ENCODE measurements around the gene FUOM. TPM values are rescaled to one million over a fixed set of nuclear protein-coding genes. Genes with fewer than 3 reads are reported as not detected.
"Not testable (repeated sequence)": the region's sequence is repeated elsewhere in the genome, so short reads cannot be mapped to it uniquely, and the experiment has no call there.

Gene FUOM
- total RNA-seq, 1 donor from 2014 or later, result 8.4 TPM

DNA sequence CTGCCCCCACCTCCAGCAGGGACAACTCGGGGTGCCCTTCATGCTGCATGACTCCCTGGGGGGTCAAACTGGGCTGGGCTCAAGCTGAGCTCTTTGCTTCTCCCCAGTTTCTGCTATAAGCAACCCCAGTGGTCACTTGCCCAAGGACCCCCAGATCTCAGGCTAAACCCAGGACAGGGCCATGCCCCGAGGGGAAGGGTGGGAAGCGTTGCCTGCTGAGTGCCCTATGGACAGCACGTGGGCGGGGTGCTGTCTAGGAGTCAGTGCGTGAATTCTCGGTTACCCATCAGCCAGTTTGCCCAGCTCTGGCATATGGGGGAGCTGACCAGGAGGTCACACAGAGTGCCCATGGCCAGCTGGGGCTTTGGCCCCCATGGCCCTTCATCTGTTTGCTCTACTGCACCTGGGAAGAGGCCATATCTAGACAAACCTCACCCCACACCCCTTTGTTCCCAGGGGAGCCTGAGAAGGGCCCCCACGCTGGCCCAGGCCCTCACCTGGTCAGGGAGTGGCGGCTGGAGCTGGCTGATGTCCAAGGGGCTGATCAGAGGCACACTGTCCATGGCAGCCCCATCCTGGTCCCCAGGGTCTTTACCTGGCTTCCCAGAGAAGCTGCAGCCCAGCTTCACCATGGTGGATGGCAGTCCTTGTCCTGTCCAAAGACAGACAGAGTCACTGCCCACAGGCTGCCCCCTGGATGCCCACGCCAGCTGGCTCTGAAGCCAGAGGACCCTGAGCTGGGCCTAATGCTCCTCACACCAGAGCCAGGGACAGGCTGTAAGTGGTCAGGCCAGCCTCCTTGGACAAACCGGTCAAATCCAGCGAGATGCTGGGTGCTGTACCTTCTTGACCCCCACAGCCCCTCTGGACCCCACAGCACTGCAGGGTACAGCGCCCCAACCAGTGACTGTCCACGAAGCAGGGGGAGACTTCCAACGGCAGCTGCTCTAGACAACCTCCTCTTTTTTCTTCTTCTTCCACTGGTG lies 29.2 kb downstream of the FUOM start:
- no peak for DNase-seq

DNA sequence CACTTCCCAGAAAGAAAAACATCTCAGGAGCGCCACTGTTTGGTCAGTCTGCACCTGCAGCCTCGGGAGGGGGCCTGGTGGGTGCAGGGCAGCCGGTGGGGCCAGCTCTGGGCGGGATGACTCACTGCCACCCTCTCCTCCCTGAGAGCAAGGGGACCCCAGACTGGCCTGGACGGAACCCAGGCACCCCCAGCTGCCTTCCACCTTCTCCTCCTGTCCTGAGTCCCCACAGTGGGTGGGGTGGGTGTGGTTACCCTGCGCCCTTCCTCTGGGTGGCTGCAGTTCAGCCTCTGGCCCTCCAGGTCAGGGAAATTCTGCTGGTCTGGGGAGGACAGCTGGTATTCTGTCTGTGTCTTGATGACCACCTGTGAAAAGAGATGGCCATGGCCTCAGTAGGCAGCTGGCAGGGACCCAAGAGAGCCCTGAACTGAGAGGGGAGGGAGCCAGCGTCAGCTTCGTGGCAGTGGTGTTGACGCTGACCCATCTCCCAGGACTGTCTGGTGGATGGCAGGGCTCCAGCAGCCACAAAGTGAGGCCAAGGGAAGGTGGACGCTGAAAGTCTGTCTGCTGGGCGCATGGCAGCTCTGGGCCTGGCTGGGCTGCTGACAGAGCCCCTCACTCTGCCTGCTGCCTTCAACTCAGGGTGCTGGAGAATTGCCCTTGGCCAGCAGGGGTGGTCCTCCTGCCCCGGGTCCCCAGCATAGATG lies 30.0 kb downstream of the FUOM start:
- no peak for DNase-seq

DNA sequence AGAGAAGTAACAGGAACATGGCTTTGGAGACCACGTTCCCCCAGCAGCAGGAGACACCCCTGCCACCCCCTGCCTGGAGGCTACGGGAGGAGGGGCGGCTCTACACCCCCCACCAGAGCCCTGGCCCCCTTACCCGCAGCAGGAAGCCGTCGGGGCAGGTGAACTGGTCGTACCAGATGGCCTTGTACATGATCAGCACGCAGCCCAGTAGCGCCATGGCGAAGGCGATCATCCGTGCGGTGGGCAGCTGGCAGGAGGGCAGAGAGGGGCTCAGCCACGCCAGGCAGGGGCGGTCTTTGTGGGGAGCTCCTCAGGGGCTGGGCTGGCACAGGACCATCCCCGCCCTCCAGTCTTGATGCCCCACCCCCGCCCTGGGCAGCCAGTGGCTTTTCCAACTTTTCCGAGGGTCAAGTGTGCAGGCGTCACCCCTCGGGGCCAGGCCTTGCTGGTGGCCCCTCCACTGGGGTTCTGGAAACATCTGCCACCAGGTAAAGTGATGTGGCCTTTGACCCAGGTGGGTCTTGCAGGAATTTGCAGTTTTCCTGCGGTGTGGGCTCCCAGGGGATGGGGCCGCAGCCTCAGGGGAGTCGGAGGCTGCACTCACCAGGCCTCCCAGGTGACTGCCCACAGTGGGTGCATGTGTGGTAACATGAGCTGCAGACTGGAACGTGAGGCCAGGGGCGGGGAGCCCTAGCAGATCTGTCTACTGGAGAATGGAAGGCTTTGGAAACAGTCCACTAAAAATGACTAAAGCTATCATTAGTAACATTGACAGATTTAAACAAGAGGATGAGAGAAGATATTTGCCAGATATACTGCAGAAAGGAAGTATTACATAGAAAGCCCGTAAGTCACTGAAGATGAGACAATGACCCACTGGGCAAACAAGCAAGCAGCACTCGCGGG lies 30.8 kb downstream of the FUOM start:
- no peak for DNase-seq

DNA sequence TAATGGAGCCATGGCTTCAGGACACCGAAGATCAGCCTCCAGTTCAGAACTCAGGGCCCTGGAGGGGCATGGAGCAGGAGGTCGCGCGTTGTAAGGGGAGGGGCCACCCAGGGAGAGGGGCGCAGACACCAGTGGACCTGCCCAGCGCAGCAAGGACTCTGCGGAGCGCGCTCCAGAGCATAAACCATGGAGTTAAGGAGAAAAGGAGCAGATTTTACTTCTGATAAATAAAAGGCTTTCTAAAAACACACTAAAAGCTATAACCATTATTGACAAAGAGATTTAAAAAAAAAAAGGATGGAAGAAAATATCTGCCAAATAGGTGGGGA lies 31.6 kb downstream of the FUOM start:
- no peak for DNase-seq

DNA sequence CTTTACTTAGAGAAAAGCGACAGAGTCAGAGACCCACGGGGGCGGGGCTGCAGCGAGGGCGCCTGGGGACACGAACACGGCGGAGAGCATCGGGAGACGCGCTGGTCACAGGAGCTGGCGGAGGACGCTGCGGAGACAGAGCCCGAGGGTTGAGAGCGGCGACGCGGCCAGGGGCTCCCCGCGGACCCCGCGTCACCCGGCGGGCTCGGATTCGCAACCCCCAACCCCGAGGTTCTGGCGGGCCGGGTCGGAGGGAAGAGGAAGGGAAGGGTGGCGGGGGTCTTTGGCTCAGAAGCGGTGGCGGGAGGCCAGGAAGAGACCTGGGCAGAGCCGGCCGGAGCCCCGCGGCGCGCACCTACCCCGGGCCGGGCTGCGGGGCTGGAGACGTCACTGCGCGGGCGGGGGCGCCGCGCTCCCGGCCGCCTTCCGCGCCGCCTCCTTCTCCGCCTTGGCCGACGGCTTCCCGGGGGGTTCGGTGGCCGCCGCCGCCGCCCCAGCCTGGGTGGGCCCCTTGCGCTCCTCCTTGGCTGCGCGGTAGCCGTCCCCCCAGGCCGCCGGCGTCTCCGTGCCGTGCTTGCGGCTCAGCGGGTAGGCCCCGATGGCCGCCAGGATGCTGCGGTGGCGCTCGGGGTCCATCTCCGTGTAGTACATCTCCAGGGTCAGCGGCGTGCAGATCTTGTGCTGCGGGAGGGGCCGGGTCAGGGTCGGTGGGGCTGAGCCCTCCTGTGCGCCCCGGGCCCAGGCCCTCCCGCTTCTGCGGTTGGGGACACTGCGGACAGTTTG lies 32.2 kb downstream of the FUOM start:
- DNase-seq, result no peak

DNA sequence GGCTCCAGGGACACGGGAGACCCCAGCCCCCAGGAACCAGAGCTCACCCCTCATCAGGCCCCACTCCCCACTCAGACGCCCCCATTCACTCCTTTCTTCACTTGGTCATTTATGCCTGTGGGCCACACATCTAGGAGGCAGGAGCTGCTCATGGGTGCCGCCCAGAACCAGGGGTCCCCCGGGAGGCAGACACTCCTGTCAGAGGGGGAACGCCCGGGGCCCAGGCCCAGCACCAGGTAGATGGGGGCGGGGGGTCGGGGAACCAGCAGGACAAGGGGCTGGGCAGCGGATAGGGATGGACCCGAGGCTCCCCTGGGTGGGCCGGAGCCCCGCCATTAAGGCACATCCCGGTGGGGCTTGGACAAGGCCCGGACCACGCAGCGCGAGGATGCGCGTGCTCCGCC lies 33.0 kb downstream of the FUOM start:
- no peak for DNase-seq

DNA sequence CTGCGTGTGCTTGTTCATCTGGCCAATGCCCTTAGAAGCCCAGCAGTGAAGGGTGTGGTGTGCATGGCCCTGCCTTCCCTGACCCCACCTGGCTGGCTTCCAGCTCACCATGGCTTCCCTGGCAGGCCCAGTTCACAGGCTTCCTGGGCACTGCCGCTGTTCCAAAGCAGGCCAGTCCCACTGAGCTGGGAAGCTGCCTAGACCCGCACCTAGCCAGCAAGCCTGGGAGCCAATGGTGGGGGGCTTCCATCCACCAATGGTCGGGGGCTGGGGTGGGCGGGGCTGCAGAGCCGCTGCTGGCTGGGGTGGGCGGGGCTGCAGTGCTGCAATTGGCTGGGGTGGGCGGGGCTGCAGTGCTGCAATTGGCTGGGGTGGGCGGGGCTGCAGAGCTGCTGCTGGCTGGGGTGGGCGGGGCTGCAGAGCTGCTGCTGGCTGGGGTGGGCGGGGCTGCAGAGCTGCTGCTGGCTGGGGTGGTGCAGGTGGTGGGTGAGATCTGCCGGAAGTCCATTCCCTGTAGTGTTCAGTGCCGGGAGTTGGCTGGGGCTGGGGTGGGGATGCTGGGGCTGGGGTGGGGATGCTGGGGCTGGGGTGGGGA lies 33.5 kb downstream of the FUOM start:
- DNase-seq, result peak; percentile 64

DNA sequence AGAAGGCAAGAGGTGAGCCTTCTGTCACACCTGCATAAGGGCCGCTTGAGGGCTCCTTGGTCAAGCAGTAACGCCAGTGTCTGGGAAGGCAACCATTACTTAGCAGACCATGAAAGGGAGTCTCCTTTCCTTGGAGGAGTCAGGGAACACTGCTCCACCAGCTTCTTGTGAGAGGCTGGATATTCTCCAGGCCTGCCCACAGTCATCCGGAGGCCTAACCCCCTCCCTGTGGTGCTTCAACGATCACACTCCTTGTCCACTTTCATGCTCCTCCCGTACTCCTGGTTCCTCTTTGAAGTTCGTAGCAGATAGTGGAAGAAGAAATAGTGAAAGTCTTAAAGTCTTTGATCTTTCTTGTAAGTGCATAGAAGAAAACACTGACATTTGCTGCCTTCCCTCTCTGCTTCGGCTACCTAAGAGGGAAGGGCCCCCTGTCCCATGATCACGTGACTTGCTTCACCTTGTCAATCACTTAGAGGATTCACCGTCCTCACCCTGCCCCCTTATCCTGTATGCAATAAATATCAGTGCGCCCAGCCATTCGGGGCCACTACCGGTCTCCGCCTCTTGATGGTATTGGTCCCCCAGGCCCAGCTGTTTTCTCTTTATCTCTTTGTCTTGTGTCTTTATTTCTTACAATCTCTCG lies 35.6 kb downstream of the FUOM start:
- not testable (repeated sequence) for DNase-seq

DNA sequence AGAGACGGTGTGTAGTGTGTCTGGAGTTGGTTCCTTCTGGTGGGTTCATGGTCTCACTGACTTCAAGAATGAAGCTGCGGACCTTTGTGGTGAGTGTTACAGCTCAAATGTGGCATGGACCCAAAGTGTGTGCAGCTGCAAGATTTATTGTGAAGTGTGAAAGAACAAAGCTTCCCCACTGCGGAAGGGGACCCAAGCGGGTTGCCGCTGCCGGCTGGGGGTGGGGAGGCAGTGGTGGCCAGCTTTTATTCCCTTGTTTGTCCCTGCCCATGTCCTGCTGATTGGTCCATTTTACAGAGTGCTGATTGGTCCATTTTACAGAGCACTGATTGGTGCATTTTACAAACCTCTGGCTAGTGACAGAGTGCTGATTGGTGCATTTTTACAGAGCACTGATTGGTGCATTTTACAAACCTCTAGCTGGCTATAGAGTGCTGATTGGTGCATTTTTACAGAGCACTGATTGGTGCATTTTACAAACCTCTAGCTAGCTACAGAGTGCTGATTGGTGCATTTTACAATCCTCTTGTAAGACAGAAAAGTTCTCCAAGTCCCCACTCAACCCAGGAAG lies 36.9 kb downstream of the FUOM start:
- DNase-seq, result not testable (repeated sequence)

DNA sequence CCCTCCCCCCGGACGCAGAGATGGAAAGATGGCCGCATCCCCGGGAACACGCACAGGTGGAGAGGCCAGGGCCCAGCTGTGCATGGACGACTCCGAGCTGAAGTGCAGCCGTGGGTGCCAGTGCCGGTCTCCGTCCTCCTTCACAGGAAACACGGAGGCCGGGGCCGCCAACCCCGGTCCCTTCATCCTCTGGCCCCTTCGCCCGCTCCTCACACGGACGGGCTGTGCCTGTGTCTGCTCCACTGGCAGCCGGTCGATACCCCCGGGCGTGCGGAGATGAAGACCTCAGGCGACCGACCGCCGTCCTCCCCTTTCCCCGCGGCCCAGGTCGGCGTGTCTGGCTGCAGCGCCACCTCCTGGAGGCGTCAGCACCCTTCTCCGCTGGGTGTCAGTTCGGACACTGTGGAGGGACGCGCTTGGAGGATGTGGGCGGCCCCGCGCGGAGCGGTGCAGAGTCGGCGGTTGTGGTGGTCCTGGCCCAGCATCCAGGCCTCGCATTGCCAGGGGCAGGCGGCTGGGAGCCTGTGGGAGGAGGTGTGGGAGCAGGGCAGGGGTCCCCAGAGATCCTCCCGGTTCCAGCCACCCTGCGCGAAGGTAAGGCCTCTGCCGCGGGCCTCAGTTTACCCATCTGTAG lies 39.2 kb downstream of the FUOM start:
- DNase-seq, result peak; percentile 56

DNA sequence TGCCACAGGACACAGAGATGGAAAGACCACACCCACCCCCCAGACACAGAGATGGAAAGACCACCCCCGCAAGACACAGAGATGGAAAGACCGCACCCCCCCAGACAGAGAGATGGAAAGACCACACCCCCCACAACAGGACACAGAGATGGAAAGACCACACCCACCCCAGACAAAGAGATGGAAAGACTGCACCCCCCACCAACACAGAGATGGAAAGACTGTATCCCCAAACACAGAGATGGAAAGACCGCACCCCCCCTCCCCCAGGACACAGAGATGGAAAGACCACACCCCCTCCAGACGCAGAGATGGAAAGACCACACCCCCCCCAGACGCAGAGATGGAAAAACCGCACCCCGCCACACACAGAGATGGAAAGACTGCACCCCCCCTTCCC lies 41.1 kb downstream of the FUOM start:
- DNase-seq, result no peak

DNA sequence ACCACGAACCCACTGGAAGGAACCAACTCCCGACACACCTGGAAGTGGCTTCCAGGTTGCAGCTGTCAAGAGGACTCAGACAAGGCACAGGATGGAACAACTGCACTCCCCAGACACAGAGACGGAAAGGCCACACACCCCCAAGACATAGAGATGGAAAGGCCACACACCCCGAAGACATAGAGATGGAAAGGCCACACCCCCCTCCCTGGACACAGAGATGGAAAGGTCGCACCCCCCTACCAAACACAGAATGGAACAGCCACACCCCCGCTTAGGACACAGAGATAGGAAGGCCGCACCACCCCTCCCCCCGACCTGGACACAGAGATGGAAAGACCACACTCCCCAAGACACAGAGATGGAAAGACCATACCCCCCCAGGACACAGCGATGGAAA lies 41.6 kb downstream of the FUOM start:
- DNase-seq, result no peak

DNA sequence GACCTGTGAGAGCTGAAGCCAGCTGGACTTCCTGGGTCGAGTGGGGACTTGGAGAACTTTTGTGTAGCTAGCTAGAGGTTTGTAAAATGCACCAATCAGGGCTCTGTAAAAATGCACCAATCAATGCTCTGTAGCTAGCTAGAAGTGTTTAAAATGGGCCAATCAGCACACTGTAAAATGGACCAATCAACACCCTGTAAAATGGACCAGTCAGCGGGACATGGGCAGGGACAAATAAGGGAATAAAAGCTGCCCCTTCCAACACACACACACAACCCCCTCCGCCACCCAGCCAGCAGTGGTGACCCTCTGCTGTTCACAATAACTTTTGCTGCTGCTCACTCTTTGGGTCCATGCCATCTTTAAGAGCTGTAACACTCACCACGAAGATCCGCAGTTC lies 42.0 kb downstream of the FUOM start:
- no peak for DNase-seq

DNA sequence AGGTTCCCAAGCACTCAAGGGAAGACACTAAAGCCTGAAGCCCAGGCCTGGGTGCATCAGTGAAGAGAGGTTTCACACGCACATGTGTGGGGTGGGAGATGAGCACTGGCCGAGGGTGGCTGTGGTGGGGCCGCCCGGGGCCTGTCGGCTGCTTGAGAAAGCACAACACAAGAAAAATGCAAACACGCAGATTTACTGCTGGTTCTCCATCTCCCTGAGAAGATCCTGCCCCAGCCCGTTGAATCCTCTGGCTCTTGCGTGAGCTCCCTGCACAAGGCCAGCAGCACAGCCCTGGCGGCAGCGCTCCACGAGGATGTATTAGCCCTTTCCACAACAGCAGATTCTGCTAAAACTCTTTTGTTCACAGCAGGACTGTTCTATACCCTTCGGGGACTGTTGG lies 42.9 kb downstream of the FUOM start:
- DNase-seq, result no peak

DNA sequence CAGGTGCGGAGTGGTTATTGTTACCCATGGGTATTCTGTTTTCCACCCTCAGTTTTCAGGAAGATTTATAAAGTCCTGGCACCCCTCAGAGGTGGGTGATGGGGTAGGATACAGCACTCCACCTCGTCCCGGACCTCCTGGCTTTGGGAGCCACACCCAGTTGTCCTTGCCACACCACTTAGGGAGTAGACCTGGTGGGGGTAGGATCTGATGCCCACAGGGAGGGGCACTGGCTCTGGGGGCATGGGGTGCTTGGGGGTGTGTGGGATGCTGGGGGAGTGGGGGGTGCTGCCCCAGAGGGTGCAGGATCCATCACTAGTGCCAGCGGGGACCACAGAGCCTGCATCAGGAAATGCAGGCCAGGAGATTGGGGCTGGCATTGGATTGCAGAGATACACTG lies 44.6 kb downstream of the FUOM start:
- DNase-seq, result no peak

DNA sequence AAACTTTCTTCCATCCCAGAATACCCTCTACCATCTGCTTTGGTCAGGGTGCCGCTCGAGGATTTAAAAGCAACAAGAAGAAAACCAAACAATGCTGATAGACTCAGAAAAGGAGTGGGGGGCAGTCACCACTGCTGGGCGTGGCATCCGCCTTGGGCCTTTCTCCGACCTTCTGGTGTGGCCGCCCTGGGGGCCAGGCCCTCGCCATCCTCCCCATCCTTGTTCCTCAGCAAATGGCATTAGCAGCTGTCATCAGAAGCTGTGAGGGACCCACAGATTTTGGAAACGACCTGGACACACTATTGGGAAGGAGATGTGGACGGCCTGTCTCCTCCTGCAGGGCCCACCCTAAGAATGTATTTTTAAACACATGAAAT lies 45.1 kb downstream of the FUOM start:
- no peak for DNase-seq

DNA sequence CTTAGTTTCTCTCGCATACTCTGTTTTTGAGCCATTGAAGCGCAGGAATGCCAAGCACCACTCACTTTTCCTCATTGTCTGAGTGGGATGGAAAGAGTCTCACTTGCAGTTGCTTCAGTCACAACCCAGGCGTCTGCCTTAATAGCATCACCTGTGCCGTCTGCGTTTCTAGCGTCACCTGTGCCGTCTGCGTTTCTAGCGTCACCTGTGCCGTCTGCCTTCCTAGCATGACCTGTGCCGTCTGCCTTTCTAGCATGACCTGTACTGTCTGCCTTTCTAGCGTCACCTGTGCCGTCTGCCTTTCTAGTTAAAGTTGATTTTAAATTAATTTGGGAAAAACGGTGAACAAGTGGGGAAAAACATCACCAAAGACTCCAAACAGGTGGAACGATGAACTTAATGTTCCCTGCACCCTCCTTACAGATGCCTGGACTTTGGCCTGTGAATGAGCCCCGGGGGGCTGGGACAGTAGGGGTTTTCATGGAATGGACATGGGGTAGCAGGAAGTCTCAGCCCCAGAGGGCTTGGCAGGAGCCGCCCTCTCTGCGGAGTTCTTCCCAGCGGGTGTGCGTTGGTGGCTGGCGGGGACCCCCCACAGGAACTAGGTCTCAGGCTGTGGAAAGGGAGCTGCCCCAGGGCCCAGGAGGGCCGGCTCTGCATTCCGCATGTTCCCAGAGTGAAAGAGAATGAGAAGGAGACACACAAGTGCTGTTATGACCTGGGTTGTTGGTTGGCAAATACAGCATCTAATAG lies 45.6 kb downstream of the FUOM start:
- DNase-seq, result no peak

DNA sequence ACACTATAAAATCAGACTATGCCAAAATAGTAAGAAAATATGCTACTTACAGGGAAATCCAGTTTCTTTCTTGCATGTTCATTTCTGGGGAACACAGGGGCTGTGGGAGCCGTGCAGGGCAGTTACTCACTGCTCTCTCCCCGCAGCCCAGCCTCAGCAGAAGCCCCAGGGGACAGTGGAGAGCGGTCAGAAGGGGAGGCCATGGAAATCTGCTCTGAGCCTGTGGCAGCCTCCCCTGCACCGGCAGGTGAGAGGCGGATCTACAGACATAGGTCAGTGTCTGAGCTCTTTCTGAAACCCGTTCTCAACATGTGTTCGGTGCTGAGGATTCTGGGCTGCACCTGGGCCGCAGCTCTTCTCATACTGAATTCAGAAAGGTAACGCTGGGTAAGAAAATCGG lies 46.2 kb downstream of the FUOM start:
- DNase-seq, result no peak

DNA sequence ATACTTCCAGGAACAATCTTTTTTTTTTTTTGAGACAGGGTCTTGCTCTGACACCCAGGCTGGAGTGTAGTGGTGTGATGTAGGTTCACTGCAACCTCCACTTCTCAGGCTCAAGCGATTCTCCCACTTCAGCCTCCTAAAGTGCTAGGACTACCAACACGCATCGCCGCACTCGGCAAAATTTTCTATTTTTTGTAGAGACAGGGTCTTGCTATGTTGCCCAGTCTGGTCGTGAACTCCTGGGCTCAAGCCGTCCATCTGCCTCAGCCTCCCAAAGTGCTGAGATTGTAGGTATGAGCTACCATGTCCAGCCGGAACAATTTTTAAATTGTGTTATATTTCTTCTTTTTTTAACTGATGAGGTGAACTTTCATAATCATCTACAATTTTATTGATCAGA lies 47.0 kb downstream of the FUOM start:
- no peak for DNase-seq
